Midbrain (tissue), 1 donor: Measurements from ENCODE around the gene GABRD.

ENCODE experiments used
- DNase-seq: peaks from one replicate; lab custom pipeline; 2025; lab: John Stamatoyannopoulos, UW

The GABRD gene

DNA sequence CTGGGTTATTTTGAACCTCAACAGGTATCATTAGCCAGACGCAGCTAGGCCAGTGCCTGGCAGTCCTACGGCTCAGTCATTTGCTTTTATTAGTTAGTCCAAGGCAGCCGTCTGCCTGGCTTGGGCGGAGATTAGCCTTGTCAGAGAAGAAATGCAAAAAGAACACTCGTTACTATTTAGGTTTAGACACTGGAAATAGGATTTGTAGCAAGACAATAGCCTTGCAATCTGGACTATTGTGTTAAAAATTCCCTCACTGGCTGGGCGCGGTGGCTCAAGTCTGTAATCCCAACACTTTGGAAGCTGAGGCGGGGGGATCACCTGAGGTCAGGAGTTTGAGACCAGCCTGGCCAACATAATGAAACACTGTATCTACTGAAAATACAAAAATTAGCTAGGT, 20.1 kb downstream of the GABRD start:
- no peak for DNase-seq

DNA sequence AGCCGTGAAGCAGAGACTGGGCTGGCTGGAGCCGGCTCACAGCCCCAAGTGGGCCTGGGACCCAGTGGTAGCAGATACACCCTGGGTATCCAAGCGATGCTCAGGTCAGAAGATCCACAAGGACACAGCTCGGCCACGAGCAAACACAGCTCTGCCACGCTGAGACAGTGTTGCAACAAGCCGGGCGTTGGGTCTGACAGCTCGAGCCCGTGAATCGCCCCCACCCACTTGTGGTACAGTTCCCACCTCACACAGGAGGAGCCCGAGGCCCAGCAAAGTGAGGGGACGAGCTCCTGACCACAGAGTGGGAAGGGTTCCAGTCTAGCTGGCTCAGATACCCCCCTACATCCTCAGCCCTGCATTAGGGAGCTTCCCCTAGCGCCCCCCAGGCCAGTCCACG, 22.2 kb downstream of the GABRD start:
- DNase-seq = no peak

GRCh38 chr1:2041887-2042286, 22.7 kb downstream of the GABRD start:
- DNase-seq = no peak

DNA sequence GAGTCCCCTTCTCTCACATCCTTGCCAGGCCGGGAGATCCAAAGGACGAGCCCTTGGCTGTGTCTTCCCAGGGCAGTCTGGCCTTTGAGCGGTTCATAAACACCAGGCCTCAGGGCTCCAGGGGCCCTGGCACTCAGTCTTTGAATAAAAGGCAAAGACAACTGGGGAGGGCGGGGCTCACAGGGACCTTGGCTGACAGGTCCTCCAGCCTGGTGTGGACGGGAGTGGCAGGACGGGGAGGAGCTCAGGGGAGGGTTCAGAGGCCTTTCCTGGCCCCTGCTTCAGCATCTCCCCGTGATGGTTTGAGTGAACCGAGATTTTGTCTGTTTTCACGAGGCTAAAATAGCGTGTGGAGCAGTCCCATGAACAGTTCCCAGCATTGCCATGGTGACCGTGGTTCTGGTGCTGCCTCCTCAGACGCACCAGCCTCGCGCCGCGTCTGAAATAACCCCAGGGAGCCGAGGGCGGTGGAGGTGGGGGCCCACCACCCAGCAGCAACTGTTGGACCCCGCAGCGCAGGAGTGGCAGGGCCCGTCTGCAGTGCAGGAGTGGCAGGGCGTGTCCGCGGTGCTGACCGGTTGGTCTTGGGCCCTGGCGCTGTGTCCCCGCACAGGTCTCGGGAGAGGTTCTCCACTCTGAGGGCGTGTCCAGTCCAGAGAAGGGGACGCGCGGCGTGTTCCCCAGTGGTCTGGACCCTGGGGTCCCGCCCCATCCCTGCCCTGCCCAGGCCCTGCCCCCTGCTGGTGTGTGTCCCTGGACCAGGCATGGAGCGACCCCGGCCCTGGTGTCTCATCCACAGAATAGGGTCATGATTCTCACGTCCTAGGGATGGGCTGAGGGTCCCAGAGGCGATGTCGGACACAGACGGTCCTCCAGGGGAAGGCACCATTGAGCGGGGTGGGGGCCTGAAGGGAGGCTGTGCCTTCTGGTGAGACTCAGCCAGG, 24.0 kb downstream of the GABRD start:
- no peak for DNase-seq

GRCh38 chr1:2043886-2044285, 24.7 kb downstream of the GABRD start:
- no peak for DNase-seq

GRCh38 chr1:2044510-2045319, 25.6 kb downstream of the GABRD start:
- DNase-seq = peak; percentile 65

DNA sequence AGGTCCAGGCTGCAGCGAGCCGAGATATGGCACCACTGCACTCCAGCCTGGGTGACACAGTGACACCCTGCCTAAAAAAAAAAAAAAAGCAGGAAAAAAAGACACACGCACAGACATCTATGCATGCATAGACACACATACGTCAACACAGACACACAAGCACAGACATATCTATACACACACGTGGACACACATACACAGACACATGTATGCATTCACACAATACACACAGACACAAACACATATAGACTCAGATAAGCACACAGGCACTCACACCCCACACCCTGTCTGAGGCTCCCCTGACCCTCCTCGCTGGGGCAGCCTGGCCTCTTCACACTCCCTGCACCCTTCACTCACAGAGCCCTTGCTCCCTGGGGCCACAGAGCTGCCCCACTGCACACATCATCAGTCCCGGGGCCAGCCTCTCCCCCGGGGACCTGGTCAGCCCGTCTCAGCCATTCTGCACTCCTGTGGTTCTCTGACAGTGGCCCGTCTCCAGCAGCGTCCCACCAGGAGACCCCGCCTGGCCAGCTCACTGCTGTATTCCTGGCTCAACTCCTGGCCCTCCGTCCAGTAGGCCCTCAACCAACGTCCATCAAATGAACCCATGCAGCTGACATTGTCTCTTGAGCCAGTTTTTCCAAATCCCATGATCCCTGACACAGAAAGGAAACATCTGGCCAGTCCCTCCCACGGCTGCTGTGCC, 26.5 kb downstream of the GABRD start:
- DNase-seq = no peak

GRCh38 chr1:2046174-2046917, 27.2 kb downstream of the GABRD start:
- no peak for DNase-seq

DNA sequence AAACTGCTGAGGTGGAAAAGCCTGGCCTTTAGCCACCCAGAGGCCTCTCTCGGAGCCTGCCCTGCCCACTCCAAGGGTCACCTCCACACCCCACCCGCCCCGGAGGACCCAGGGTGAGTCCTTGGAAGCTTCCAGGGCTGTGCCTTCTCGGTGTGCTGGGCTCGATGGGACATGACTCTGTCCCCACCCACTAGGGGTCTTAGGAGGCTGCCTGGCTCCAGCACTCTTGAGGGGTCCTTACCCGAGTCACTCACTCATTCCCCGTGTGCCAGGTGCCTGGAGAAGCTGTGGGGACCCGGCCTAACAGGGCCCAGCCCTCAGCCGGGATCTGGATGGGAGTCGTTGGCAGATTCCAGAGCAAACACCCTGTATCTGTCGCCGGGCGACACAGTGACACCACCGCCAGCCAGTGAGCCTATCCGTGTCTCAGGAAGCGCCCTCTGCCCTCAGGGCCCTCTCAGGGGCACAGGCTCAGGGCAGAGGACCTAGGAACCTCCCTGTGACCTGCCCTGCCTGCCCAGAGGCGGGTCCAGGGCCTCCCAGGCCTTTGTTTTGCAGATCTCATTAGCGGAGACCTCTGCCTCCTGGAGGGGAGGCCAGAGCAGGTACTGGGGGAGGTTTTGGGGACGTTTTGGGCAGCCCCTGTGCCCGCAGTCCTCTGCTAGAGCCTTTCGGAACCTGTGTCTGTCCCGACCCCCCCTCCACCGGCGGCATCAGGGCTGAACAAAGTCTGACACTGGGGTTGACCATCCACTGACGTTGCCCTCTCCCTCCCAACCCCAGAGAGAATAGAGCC, 28.0 kb downstream of the GABRD start:
- no peak for DNase-seq

DNA sequence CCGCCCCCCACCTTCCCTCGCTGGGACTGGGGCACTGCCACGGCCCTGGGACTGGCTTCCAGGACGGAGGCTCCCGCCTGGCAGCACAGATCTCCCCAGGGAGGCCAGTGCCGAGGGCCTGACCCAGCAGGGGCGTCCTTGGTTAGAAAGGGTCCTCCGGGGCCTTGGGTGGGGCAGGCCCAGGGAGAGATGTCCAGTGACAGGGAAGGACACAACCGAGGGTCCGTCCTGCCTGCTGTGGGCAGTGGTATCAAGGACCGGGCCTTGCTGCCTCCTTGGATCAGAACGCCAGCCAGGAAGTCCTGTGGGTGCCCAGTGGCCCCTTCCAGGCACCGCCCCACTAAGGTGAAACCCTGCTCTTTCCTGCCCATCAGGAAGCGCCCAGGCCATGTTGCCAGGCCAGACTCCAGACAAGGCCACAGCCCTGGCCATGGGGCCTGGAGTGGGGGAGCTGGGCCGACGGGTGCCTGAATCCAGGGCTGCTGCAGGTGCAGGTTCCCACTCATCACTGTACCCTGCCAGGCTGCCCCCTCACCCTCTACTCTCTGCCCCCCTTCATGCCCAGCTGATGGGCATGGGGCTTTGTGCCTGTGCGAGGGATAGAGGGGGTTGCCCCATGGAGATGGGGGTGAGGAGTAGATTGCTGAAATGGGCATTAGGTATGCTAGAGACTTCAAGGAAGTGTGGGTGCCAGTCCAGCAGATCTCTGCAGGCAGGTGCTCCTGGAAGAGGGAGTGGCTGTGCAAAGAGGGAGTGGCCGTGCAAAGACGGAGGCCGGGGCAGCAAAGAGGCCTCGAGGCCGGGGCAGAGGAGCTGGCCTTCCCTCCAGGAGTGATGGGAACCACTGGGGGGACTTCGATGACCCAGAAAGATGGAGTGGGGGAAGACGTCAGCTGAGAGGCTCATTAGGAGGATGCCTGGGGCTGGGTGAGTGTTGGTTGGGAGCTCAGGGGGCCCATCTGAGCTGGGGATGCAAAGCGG, 28.9 kb downstream of the GABRD start:
- DNase-seq = no peak

GRCh38 chr1:2049225-2049717, 30.1 kb downstream of the GABRD start:
- DNase-seq = no peak

DNA sequence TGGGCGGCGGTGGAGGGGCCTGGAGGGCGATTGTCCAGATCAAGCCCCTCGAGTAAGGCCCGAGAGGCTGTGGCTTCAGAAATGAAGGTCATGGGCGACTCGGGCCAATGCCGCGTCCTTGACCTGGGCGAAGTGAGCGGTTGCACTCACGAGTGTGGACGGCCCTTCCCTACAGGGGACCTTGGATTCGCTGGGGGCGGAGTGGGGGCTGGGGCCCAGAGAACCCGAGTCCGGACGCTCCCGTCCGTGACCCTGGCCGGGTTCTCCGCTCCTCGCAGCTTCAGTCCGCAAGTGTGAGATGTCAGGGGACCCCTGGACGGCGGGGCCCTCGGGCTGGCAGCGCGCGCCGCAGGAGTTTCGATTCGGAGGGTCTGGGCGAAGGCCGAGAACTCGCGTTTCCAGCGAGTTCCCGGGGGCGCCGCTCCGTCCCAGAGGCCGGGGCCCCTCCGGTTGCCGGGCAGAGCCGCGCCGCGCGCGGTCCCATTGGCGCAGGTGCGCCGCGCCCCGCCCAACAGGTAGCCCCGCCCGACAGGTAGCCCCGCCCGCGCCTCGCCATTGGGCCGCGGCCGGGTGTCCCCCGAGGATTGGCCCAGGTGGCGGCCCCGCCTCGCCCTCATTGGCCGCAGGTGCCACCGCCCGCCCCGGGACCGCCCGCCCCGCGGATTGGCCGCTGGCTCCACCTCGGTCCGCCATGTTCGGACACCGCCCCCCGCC, 30.7 kb downstream of the GABRD start, which contains the start of gene PRKCZ:
Gene PRKCZ, plus strand, starts transcription at position 694 of the 714 bp plus-strand sequence. CDS start 220 bp downstream, outside the sequence.
- no peak for DNase-seq

- DNase-seq = no peak
Measured at GRCh38 chr1:2050461-2050792, 31.3 kb downstream of the GABRD start.

GRCh38 chr1:2050793-2051682, 31.9 kb downstream of the GABRD start:
- DNase-seq = no peak

DNA sequence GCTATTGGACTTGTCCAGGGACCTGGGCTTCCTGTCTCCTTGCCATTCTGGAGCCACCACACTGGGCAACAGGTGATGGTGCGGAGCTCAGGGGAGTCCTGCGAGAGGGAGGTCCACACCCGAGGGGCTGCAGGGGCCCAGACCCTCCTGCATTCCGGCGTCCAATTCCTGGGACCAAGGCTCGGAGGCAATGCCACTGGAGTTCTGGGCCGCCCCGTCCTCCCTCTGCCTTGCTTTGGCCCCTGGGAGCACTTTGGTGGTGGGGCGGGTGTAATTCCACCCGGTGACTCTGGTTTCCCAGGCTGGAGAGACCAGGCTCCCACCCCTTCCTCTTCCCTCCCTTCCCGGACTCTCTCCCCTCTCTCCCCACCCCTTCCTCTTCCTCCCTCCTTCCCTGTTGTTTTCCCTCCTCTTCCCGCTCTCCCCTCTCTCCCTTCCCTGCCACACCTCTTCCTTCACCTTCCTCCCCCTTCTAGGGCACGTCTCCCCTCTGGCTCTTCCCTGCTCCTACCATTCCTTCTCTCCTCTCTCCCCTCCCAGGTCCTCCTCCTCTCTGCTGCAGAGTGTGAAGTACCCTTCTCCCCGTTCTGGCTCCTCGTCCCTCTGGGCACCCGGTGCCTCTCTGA, 33.0 kb downstream of the GABRD start:
- no peak for DNase-seq

- no peak for DNase-seq
Measured at GRCh38 chr1:2052756-2053155, 33.6 kb downstream of the GABRD start.

DNA sequence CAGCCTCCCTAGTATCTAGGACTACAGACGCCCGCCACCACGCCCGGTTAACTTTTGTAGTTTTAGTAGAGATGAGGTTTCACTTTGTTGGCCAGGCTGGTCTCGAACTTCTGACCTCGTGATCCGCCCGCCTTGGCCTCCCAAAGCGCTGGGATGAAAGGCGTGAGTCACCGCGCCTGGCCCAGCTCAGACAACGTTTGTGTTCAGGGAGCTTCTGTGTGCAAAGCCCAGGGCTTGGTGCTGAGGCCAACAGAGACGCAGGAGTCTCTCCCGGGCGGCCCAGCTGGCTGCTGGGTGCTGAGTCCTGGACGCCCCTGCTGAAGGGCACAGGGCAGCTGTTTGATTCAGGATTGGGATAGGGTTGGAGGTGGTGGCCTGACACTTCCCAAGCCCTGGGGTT, 34.1 kb downstream of the GABRD start:
- DNase-seq = no peak
